GM12878 (cell line): ENCODE data around the gene JHY. TPM values are rescaled to one million over a fixed set of nuclear protein-coding genes. Genes with fewer than 3 reads are reported as not detected.
A peak's percentile ranks its signal among the peaks of the same experiment; 100 is the strongest.

ENCODE experiments used
- ATF7 ChIP-seq: fragments of 450-650 bp; IDR thresholded peaks from 2 replicates; pipeline ENCODE4 v1.6.1; 2016; ENCODE audit warnings: low read depth, mild to moderate bottlenecking
- CHD4 ChIP-seq: fragments of 200-600 bp; sonication (generic); IDR thresholded peaks from 2 replicates; pipeline ENCODE4 v1.6.1; 2016; ENCODE audit warnings: mild to moderate bottlenecking
- CTCF ChIP-seq, 3 experiments: IDR thresholded peaks in 2 of 3; conservative IDR thresholded peaks in 1 of 3; 2 replicates each; pipeline ENCODE4 v1.5.1; 2011; ENCODE audit warnings: low read depth in 3 of 3, low read length in 3 of 3, mild to moderate bottlenecking in 3 of 3, control low read depth in 2 of 3, moderate library complexity in 2 of 3, inconsistent platforms in 1 of 3, mixed read lengths in 1 of 3; ENCODE audit not compliant: control insufficient read depth in 2 of 3, insufficient read depth in 1 of 3; ENCODE audit errors: extremely low read depth in 1 of 3
- DPF2 ChIP-seq: fragments of 450-650 bp; IDR thresholded peaks from 2 replicates; pipeline ENCODE4 v1.6.1; 2017; ENCODE audit warnings: mild to moderate bottlenecking
- IKZF1 ChIP-seq: fragments of 450-650 bp; conservative IDR thresholded peaks from 2 replicates; pipeline ENCODE4 v1.6.1; 2017; ENCODE audit warnings: antibody characterized with exemption, mild to moderate bottlenecking
- IKZF2 ChIP-seq, 2 experiments: fragments of 450-650 bp; IDR thresholded peaks; 2 replicates each; pipeline ENCODE4 v1.6.1; 2017; ENCODE audit warnings: mild to moderate bottlenecking in 2 of 2, moderate library complexity in 2 of 2
- IRF4 ChIP-seq: IDR thresholded peaks from 2 replicates; pipeline ENCODE4 v1.6.1; 2011; ENCODE audit warnings: low read depth, low read length
- MEF2B ChIP-seq: fragments of 450-650 bp; IDR thresholded peaks from 2 replicates; pipeline ENCODE4 v1.6.1; 2018; ENCODE audit warnings: mild to moderate bottlenecking, moderate library complexity; ENCODE audit not compliant: partially characterized antibody, poor library complexity, severe bottlenecking
- MTA2 ChIP-seq: fragments of 450-650 bp; IDR thresholded peaks from 2 replicates; pipeline ENCODE4 v1.6.1; 2016; ENCODE audit warnings: low read depth, mild to moderate bottlenecking, moderate library complexity
- NBN ChIP-seq: fragments of 450-650 bp; IDR thresholded peaks from 2 replicates; pipeline ENCODE4 v1.6.1; 2016
- NFIC ChIP-seq: IDR thresholded peaks from 2 replicates; pipeline ENCODE4 v1.6.1; 2012; ENCODE audit warnings: low read depth, mild to moderate bottlenecking, inconsistent platforms, low read length, moderate library complexity
- NR2F1 ChIP-seq: fragments of 450-650 bp; conservative IDR thresholded peaks from 2 replicates; pipeline ENCODE4 v1.6.1; 2017; ENCODE audit warnings: mild to moderate bottlenecking
- RELA ChIP-seq: fragments of 450-650 bp; IDR thresholded peaks from 2 replicates; pipeline ENCODE4 v1.8.0; 2014; ENCODE audit warnings: borderline replicate concordance; ENCODE audit not compliant: partially characterized antibody
- RUNX3 ChIP-seq: IDR thresholded peaks from 2 replicates; pipeline ENCODE4 v1.6.1; 2012; ENCODE audit warnings: low read length, inconsistent platforms
- SKIL ChIP-seq: fragments of 450-650 bp; IDR thresholded peaks from 2 replicates; pipeline ENCODE4 v1.6.1; 2017; ENCODE audit warnings: mild to moderate bottlenecking, low read depth, inconsistent platforms; ENCODE audit not compliant: poor library complexity, severe bottlenecking
- SMAD1 ChIP-seq: fragments of 450-650 bp; IDR thresholded peaks from 2 replicates; pipeline ENCODE4 v1.6.1; 2018; ENCODE audit warnings: mild to moderate bottlenecking, low read depth; ENCODE audit not compliant: partially characterized antibody
- SMAD5 ChIP-seq: IDR thresholded peaks from 2 replicates; pipeline ENCODE4 v1.6.1; 2016; ENCODE audit warnings: antibody characterized with exemption, low read depth
- SMC3 ChIP-seq: IDR thresholded peaks from 2 replicates; pipeline ENCODE4 v1.6.1; 2011; ENCODE audit warnings: low read length, improper control_type of control experiment, borderline replicate concordance
- STAT3 ChIP-seq: IDR thresholded peaks from 2 replicates; pipeline ENCODE4 v1.6.1; 2011; ENCODE audit warnings: low read depth, low read length, improper control_type of control experiment
- polyA plus RNA-seq, 11 experiments: library from polyadenylated mRNA; depleted of rRNA in 4 of 11; unstranded in 6 of 11; stranded (reverse) in 5 of 11; fragments of >200 nt; fragmentation: Nextera tagmentation in 4 of 11; fragmentation: Illumina TruSeq in 1 of 11; extraction: Ambion mirVana in 4 of 11; extraction: Trizol in 1 of 11; gene quantifications; 1 replicate in 1 of 11; 2 replicates in 10 of 11; pipeline versions ENCODE4 v1.2.1 to v1.2.3, GENCODE V29; 2011 to 2016; ENCODE audit warnings: inconsistent platforms in 2 of 11, missing spikeins in 2 of 11, low read depth in 1 of 11
- total RNA-seq, 4 experiments: library from RNA; depleted of rRNA in 3 of 4; stranded (reverse); fragments of >200 nt in 3 of 4; fragmentation: Illumina TruSeq in 1 of 4; extraction: Trizol in 1 of 4; gene quantifications; 2 replicates each; pipeline versions ENCODE4 v1.2.1 to v1.2.3, GENCODE V29; 2013 to 2021

Gene JHY
- total and polyA plus RNA-seq, 10 of the 15 experiments (the other 5 are each of a cell fraction or from before 2014, with no cell fraction given) = 0.90 to 7.1 (median 5.5) TPM

GRCh38 chr11:122850076-122850631 lies 32.4 kb upstream of the JHY start (continued):
- TF ChIP-seq CTCF (IDR thresholded peaks at IDR 0.05 in 2 of 3, conservative IDR thresholded peaks at IDR 0.05 in 1 of 3; ENCODE audit: control insufficient read depth in 2 of 3, extremely low read depth in 1 of 3, insufficient read depth in 1 of 3, low read depth in 3 of 3, low read length in 3 of 3) = peak in 1 of 3 experiments; percentile 5; a peak in 1 of 6 replicates
- peak; percentile 33 for TF ChIP-seq ATF7
- TF ChIP-seq MEF2B = no peak
- TF ChIP-seq NFIC = peak; percentile 31; the same call in 1 of the 2 replicates
- peak; percentile 64; the same call in 1 of the 2 replicates for TF ChIP-seq DPF2
- TF ChIP-seq SMAD1 = peak; percentile 49
- peak; percentile 88 for TF ChIP-seq IKZF1
- TF ChIP-seq SMAD5 = no peak
- TF ChIP-seq NR2F1 = 0 out of 2 replicates have a peak, but pooled peaks have one; percentile 32
- TF ChIP-seq RELA = no peak
- TF ChIP-seq IKZF2 (IDR thresholded peaks at IDR 0.05) = peak; percentile 74 to 81; a peak in 3 of 4 replicates
- peak; percentile 61; the same call in 1 of the 2 replicates for TF ChIP-seq RUNX3
- peak; percentile 61 for TF ChIP-seq MTA2
- TF ChIP-seq STAT3 = no peak
- peak; percentile 32; the same call in 1 of the 2 replicates for TF ChIP-seq NBN
- peak; percentile 8; the same call in 1 of the 2 replicates for TF ChIP-seq SMC3
- TF ChIP-seq SKIL = no peak
- TF ChIP-seq IRF4 = no peak
- TF ChIP-seq CHD4 = no peak
